HepG2 (cell line): ENCODE measurements around the gene RPUSD3. TPM values are rescaled to one million over a fixed set of nuclear protein-coding genes. Genes with fewer than 3 reads are reported as not detected.
A peak's percentile ranks its signal among the peaks of the same experiment; 100 is the strongest.

Source experiments
- ARHGAP35 ChIP-seq: sonication (generic); formaldehyde crosslinking; IDR thresholded peaks from 2 replicates; pipeline ENCODE4 v1.9.0; 2022; ENCODE audit warnings: mild to moderate bottlenecking, inconsistent platforms, moderate library complexity, missing genetic modification reagents, borderline replicate concordance
- ARNTL ChIP-seq: sonication (generic); formaldehyde crosslinking; IDR thresholded peaks from 2 replicates; pipeline ENCODE4 v1.4.0; 2020; ENCODE audit warnings: mild to moderate bottlenecking, missing genetic modification reagents
- CSRNP1 ChIP-seq: sonication (generic); formaldehyde crosslinking; IDR thresholded peaks from 2 replicates; pipeline ENCODE4 v1.8.1; 2023; ENCODE audit warnings: mild to moderate bottlenecking, missing genetic modification reagents
- MYPOP ChIP-seq: sonication (generic); formaldehyde crosslinking; IDR thresholded peaks from 2 replicates; pipeline ENCODE4 v1.8.1; 2023; ENCODE audit warnings: mild to moderate bottlenecking, moderate library complexity, missing genetic modification reagents
- NFIC ChIP-seq: IDR thresholded peaks from 2 replicates; pipeline ENCODE4 v1.6.1; 2012; ENCODE audit warnings: mild to moderate bottlenecking, low read length, inconsistent platforms
- NFYC ChIP-seq: IDR thresholded peaks from 2 replicates; pipeline ENCODE4 v1.6.1; 2016; ENCODE audit warnings: missing genetic modification reagents, missing compliant biosample characterization
- PLSCR1 ChIP-seq: sonication (generic); formaldehyde crosslinking; IDR thresholded peaks from 2 replicates; pipeline ENCODE4 v1.5.0; 2020; ENCODE audit warnings: missing genetic modification reagents, mild to moderate bottlenecking, borderline replicate concordance
- PRMT3 ChIP-seq: sonication (generic); formaldehyde crosslinking; IDR thresholded peaks from 2 replicates; pipeline ENCODE4 v1.8.1; 2022; ENCODE audit warnings: low read depth, mild to moderate bottlenecking, moderate library complexity, missing genetic modification reagents, borderline replicate concordance
- RAD51 ChIP-seq: fragments of 450-650 bp; IDR thresholded peaks from 2 replicates; pipeline ENCODE4 v1.6.1; 2016; ENCODE audit warnings: borderline replicate concordance
- TCF12 ChIP-seq, 2 experiments: fragments of 450-650 bp in 1 of 2; sonication (generic) in 1 of 2; formaldehyde crosslinking in 1 of 2; IDR thresholded peaks; 2 replicates each; pipeline versions ENCODE4 v1.6.1 to v1.8.0; 2017 to 2022; ENCODE audit warnings: antibody characterized with exemption in 1 of 2, mild to moderate bottlenecking in 1 of 2, missing genetic modification reagents in 1 of 2, moderate library complexity in 1 of 2
- TCF7L2 ChIP-seq: IDR thresholded peaks from 2 replicates; pipeline ENCODE4 v1.6.1; 2011; ENCODE audit warnings: mild to moderate bottlenecking, low read depth, low read length, moderate library complexity
- ZBTB43 ChIP-seq: sonication (generic); formaldehyde crosslinking; conservative IDR thresholded peaks from 2 replicates; pipeline ENCODE4 v1.4.0; 2020; ENCODE audit warnings: missing genetic modification reagents
- ZNF879 ChIP-seq: sonication (generic); formaldehyde crosslinking; IDR thresholded peaks from 2 replicates; pipeline ENCODE4 v1.8.1; 2023; ENCODE audit warnings: missing genetic modification reagents
- ZNF891 ChIP-seq: sonication (generic); formaldehyde crosslinking; IDR thresholded peaks from 2 replicates; pipeline ENCODE4 v1.5.0; 2020; ENCODE audit warnings: mild to moderate bottlenecking, missing genetic modification reagents
- polyA plus RNA-seq, 8 experiments: library from polyadenylated mRNA; depleted of rRNA in 3 of 8; stranded (reverse) in 7 of 8; unstranded in 1 of 8; fragments of >200 nt; fragmentation: Illumina TruSeq in 4 of 8; extraction: Trizol in 4 of 8; gene quantifications; 2 replicates each; pipeline versions ENCODE4 v1.2.1 to v1.2.3, GENCODE V29; 2011 to 2016; ENCODE audit warnings: low read depth in 4 of 8, missing spikeins in 1 of 8, mixed read lengths in 1 of 8; ENCODE audit not compliant: insufficient read depth in 1 of 8
- total RNA-seq, 5 experiments: library from RNA; depleted of rRNA; stranded (reverse); fragments of >200 nt; fragmentation: Illumina TruSeq; extraction: Trizol; gene quantifications; 2 replicates each; pipeline ENCODE4 v1.2.3, GENCODE V29; 2016; ENCODE audit warnings: low read depth in 1 of 5
- TF ChIP-seq, protein P1 (sequence below): IDR thresholded peaks from 2 replicates; pipeline ENCODE4 v1.6.1; 2016; ENCODE audit warnings: low read depth, borderline replicate concordance
- TF ChIP-seq, protein P2 (sequence below): sonication (generic); formaldehyde crosslinking; conservative IDR thresholded peaks from 2 replicates; pipeline ENCODE4 v1.4.0; 2020; ENCODE audit warnings: mild to moderate bottlenecking, missing genetic modification reagents, moderate library complexity
- TF ChIP-seq, protein P3 (sequence below): sonication (generic); formaldehyde crosslinking; IDR thresholded peaks from 2 replicates; pipeline ENCODE4 v1.8.0; 2023; ENCODE audit warnings: mild to moderate bottlenecking, missing genetic modification reagents

The RPUSD3 gene
- total and polyA plus RNA-seq, 2 of the 13 experiments (the other 11 are each of a cell fraction or from before 2014, with no cell fraction given) = 32.1 to 48.7 TPM

- TF ChIP-seq PRMT3 (0 out of 2 replicates have a peak, but pooled peaks have one; percentile 53), ARHGAP35 (CRISPR knock-in tag) (peak; percentile 68; the same call in 1 of the 2 replicates), ARNTL (peak; percentile 37; the same call in 1 of the 2 replicates), MYPOP (peak; percentile 86), ZNF891 (CRISPR knock-in tag) (peak; percentile 92), NFYC (CRISPR knock-in tag) (no peak; the same call in 1 of the 2 replicates), PLSCR1 (no peak), RAD51 (no peak), ZBTB43 (CRISPR knock-in tag) (peak; percentile 28), TCF12 (IDR thresholded peaks at IDR 0.05) (no peak), TCF12 (CRISPR knock-in tag; IDR thresholded peaks at IDR 0.05) (peak; percentile 80; the same call in 1 of the 2 replicates), TCF7L2 (no peak), CSRNP1 (CRISPR knock-in tag) (peak; percentile 60; the same call in 1 of the 2 replicates), NFIC (peak; percentile 60; the same call in 1 of the 2 replicates), ZNF879 (0 out of 2 replicates have a peak, but pooled peaks have one; percentile 51)
- TF ChIP-seq, protein P1, sequence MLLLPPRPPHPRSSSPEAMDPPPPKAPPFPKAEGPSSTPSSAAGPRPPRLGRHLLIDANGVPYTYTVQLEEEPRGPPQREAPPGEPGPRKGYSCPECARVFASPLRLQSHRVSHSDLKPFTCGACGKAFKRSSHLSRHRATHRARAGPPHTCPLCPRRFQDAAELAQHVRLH (CRISPR knock-in tag) = peak; percentile 54; the same call in 1 of the 2 replicates
- TF ChIP-seq, protein P2, sequence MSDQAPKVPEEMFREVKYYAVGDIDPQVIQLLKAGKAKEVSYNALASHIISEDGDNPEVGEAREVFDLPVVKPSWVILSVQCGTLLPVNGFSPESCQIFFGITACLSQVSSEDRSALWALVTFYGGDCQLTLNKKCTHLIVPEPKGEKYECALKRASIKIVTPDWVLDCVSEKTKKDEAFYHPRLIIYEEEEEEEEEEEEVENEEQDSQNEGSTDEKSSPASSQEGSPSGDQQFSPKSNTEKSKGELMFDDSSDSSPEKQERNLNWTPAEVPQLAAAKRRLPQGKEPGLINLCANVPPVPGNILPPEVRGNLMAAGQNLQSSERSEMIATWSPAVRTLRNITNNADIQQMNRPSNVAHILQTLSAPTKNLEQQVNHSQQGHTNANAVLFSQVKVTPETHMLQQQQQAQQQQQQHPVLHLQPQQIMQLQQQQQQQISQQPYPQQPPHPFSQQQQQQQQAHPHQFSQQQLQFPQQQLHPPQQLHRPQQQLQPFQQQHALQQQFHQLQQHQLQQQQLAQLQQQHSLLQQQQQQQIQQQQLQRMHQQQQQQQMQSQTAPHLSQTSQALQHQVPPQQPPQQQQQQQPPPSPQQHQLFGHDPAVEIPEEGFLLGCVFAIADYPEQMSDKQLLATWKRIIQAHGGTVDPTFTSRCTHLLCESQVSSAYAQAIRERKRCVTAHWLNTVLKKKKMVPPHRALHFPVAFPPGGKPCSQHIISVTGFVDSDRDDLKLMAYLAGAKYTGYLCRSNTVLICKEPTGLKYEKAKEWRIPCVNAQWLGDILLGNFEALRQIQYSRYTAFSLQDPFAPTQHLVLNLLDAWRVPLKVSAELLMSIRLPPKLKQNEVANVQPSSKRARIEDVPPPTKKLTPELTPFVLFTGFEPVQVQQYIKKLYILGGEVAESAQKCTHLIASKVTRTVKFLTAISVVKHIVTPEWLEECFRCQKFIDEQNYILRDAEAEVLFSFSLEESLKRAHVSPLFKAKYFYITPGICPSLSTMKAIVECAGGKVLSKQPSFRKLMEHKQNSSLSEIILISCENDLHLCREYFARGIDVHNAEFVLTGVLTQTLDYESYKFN (CRISPR knock-in tag) = peak; percentile 63
- TF ChIP-seq, protein P3, sequence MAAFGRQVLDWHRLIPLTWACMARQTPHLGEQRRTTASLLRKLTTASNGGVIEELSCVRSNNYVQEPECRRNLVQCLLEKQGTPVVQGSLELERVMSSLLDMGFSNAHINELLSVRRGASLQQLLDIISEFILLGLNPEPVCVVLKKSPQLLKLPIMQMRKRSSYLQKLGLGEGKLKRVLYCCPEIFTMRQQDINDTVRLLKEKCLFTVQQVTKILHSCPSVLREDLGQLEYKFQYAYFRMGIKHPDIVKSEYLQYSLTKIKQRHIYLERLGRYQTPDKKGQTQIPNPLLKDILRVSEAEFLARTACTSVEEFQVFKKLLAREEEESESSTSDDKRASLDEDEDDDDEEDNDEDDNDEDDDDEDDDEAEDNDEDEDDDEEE = peak; percentile 92
Observed at GRCh38 chr3:9890249-9891071, 46.7 kb upstream of the RPUSD3 start, which contains the start of gene JAGN1 (continued).
